Measurements from ENCODE around the gene AMBP.

AMBP gene

GRCh38 chr9:114110180-114110579 lies 32.1 kb upstream of the AMBP start:
- no peaks in the 10 kb centered on the region for H3K36me3 ChIP-seq (ENCODE audit: insufficient read depth, low read length)
- no peaks in the 10 kb centered on the region for H3K79me2 ChIP-seq (ENCODE audit: control insufficient read depth, insufficient read depth, low read length, unreplicated experiment)
- H3K27ac ChIP-seq (ENCODE audit: low read depth, low read length), result no peak overlapping the region
- no peak overlapping the region for H3K4me3 ChIP-seq (ENCODE audit: low read depth, low read length)
- H3K27me3 ChIP-seq (ENCODE audit: insufficient read depth, low read length), result peaks cover 3% of the 10 kb centered on the region
- no peak overlapping the region for H2AFZ ChIP-seq (ENCODE audit: low read length, unreplicated experiment)
- H3K4me1 ChIP-seq (ENCODE audit: control insufficient read depth, insufficient read depth, low read length, unreplicated experiment), result peaks cover 28% of the 10 kb centered on the region

- no peaks in the 10 kb centered on the region for H3K79me2 ChIP-seq (ENCODE audit: control insufficient read depth, insufficient read depth, low read length, unreplicated experiment)
- no peaks in the 10 kb centered on the region for H3K36me3 ChIP-seq (ENCODE audit: insufficient read depth, low read length)
- no peak overlapping the region for H2AFZ ChIP-seq (ENCODE audit: low read length, unreplicated experiment)
- no peak overlapping the region for H3K4me3 ChIP-seq (ENCODE audit: low read depth, low read length)
- no peak overlapping the region for H3K27ac ChIP-seq (ENCODE audit: low read depth, low read length)
- peaks cover 35% of the 10 kb centered on the region for H3K4me1 ChIP-seq (ENCODE audit: control insufficient read depth, insufficient read depth, low read length, unreplicated experiment)
- peaks cover 10% of the 10 kb centered on the region for H3K27me3 ChIP-seq (ENCODE audit: insufficient read depth, low read length)
These were observed 31.0 kb upstream of the AMBP start for GRCh38 chr9:114109124-114109523.

DNA sequence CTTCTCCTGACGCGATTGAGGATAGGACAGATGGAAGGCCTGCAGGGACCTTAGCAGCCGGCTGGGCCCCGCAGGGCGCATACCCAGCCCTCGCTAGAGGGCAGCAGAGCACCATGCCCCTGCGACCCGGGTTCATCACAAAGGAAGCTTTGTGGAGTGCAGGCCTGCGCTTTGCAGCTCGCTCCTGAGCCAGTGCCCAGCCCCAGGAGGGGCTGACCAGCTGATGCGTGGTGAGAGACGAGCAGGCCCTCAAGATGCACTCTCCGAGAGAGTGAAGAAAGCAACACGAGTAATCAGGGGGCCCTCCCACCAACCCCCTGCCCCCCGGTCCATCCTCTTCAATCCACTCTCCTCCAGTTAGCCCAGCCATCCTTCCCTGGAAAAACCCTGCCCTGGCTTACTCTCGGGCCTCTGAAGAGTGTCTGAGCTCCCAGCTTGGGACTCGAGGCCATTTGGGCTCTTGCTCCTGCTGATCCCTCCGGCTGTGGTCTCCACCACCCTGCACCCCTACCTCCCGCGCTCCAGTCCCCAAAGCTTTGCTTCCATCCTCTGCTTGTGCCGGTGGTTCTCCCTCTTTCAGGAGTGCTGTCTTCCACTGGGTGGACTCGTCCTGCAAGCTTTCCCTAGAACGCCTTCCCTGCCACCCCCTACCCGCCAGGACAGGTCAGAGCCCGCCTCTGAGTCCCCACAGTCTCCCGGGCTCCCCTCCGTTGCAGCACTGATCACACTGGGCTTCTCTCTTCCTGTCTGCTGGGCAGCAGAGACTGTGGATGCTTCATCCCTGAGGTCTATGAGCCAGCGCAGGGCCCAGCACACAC lies 30.1 kb upstream of the AMBP start:
- Histone ChIP-seq H3K36me3 (ENCODE audit: insufficient read depth, low read length) (no peaks in the 10 kb centered on the region), H3K27me3 (ENCODE audit: insufficient read depth, low read length) (peaks cover 10% of the 10 kb centered on the region), H3K79me2 (ENCODE audit: control insufficient read depth, insufficient read depth, low read length, unreplicated experiment) (no peaks in the 10 kb centered on the region), H3K27ac (ENCODE audit: low read depth, low read length) (no peak overlapping the region), H3K4me3 (ENCODE audit: low read depth, low read length) (no peak overlapping the region), H3K4me1 (ENCODE audit: control insufficient read depth, insufficient read depth, low read length, unreplicated experiment) (peaks cover 26% of the 10 kb centered on the region), H2AFZ (ENCODE audit: low read length, unreplicated experiment) (no peak overlapping the region)

DNA sequence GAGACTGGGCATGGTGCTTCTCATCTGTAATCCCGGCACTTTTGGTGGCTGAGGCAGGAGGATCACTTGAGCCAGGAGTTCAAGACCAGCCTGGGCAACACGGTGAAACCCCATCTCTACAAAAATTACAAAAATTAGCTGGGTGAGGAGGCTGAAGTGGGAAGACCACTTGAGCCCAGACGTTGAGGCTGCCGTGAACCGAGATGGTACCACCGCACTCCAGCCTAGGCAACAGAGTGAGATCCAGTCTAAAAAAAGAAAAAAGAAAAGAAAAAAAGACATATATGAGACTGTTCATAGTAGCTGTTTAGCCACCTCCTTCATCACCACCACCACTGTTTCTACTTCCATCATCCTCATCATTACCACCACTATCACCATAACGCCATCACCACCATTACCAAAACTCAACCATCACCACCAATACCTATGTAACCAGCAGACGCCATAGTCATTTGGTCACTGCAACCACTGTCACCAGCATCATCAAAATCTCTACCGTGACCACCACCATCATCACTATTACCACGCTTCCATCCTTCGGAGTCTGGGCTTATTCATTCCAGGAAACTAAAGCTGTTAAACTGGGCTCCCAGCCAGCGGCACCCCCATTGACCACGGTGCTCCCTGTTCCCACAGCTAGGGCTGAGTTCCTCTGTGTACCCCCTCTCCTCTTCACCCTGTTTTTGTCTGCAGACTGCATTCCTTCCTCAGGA lies 29.3 kb upstream of the AMBP start:
- Histone ChIP-seq H3K79me2 (ENCODE audit: control insufficient read depth, insufficient read depth, low read length, unreplicated experiment) (no peaks in the 10 kb centered on the region), H3K27me3 (ENCODE audit: insufficient read depth, low read length) (peaks cover 10% of the 10 kb centered on the region), H3K4me1 (ENCODE audit: control insufficient read depth, insufficient read depth, low read length, unreplicated experiment) (peaks cover 18% of the 10 kb centered on the region), H3K27ac (ENCODE audit: low read depth, low read length) (no peak overlapping the region), H3K36me3 (ENCODE audit: insufficient read depth, low read length) (no peaks in the 10 kb centered on the region), H3K4me3 (ENCODE audit: low read depth, low read length) (no peak overlapping the region), H2AFZ (ENCODE audit: low read length, unreplicated experiment) (no peak overlapping the region)

- Histone ChIP-seq H3K4me1 (ENCODE audit: control insufficient read depth, insufficient read depth, low read length, unreplicated experiment) (peaks cover 9% of the 10 kb centered on the region), H3K27ac (ENCODE audit: low read depth, low read length) (no peak overlapping the region), H3K79me2 (ENCODE audit: control insufficient read depth, insufficient read depth, low read length, unreplicated experiment) (no peaks in the 10 kb centered on the region), H2AFZ (ENCODE audit: low read length, unreplicated experiment) (peak overlapping the region; percentile 54), H3K4me3 (ENCODE audit: low read depth, low read length) (peak overlapping the region; percentile 11; the same call in 1 of the 2 replicates), H3K27me3 (ENCODE audit: insufficient read depth, low read length) (peaks cover 10% of the 10 kb centered on the region), H3K36me3 (ENCODE audit: insufficient read depth, low read length) (no peaks in the 10 kb centered on the region)
These were observed 27.1 kb upstream of the AMBP start for GRCh38 chr9:114105236-114105635.

DNA sequence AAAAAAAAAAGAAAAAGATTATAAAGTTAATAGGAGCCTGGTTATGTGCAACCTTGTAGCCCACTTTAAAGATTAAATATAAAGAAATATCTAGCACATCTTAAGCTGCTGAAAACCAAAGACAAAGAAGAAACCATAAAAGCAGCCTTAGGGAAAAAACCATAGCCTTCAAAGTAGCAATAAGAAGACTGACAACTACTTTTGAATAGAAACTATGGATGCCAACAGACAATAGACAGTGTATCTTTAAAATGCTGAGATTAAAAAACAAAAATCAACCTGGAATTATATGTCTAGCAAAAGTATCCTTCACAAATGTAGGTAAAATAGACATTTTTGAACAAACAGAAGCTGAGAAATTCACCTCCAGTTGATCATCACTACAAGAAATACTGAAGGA lies 24.4 kb upstream of the AMBP start:
- Histone ChIP-seq H3K27ac (ENCODE audit: low read depth, low read length) (no peak overlapping the region), H2AFZ (ENCODE audit: low read length, unreplicated experiment) (no peak overlapping the region), H3K27me3 (ENCODE audit: insufficient read depth, low read length) (peaks cover 21% of the 10 kb centered on the region), H3K79me2 (ENCODE audit: control insufficient read depth, insufficient read depth, low read length, unreplicated experiment) (no peaks in the 10 kb centered on the region), H3K4me1 (ENCODE audit: control insufficient read depth, insufficient read depth, low read length, unreplicated experiment) (peaks cover 9% of the 10 kb centered on the region), H3K4me3 (ENCODE audit: low read depth, low read length) (no peak overlapping the region), H3K36me3 (ENCODE audit: insufficient read depth, low read length) (no peaks in the 10 kb centered on the region)

- no peak overlapping the region for H2AFZ ChIP-seq (ENCODE audit: low read length, unreplicated experiment)
- H3K4me3 ChIP-seq (ENCODE audit: low read depth, low read length), result no peak overlapping the region
- no peaks in the 10 kb centered on the region for H3K79me2 ChIP-seq (ENCODE audit: control insufficient read depth, insufficient read depth, low read length, unreplicated experiment)
- no peaks in the 10 kb centered on the region for H3K36me3 ChIP-seq (ENCODE audit: insufficient read depth, low read length)
- no peak overlapping the region for H3K27ac ChIP-seq (ENCODE audit: low read depth, low read length)
- peaks cover 25% of the 10 kb centered on the region for H3K27me3 ChIP-seq (ENCODE audit: insufficient read depth, low read length)
- H3K4me1 ChIP-seq (ENCODE audit: control insufficient read depth, insufficient read depth, low read length, unreplicated experiment), result peaks cover 9% of the 10 kb centered on the region
These were observed 22.4 kb upstream of the AMBP start for GRCh38 chr9:114100536-114100935.

DNA sequence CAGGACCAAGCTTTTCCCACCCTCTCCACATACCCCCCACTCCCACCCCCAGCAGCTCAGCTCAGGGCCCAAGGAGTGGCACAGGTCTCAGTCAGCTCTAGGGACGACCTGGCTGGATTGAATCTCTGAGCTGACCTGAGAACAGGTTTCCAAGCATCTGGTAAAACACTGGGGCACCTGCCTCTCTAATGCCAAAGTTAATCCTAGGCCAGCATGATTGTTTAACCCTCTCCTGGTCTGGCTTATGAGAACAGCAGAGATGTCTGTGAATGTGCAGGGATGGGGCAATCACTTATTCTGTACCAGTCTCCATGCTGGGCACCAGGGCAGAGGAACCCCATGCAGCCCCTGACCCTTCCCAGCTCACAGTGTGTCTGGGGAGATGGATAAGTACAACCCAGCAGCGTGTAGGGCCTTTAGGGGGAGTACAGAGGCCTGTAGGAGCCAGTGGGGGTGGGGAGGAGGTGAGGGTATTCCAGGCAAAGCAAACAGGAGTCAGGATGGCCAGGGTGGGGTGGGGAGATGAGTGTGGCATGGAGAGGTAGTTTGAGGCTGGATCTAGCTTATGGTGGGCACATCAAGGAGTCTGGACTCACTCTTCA lies 21.7 kb upstream of the AMBP start:
- no peak overlapping the region for H3K27ac ChIP-seq (ENCODE audit: low read depth, low read length)
- no peak overlapping the region for H3K4me3 ChIP-seq (ENCODE audit: low read depth, low read length)
- no peaks in the 10 kb centered on the region for H3K36me3 ChIP-seq (ENCODE audit: insufficient read depth, low read length)
- H3K4me1 ChIP-seq (ENCODE audit: control insufficient read depth, insufficient read depth, low read length, unreplicated experiment), result peaks cover 5% of the 10 kb centered on the region
- no peak overlapping the region for H2AFZ ChIP-seq (ENCODE audit: low read length, unreplicated experiment)
- H3K79me2 ChIP-seq (ENCODE audit: control insufficient read depth, insufficient read depth, low read length, unreplicated experiment), result no peaks in the 10 kb centered on the region
- peaks cover 20% of the 10 kb centered on the region; the same call in 1 of the 2 replicates for H3K27me3 ChIP-seq (ENCODE audit: insufficient read depth, low read length)

- Histone ChIP-seq H2AFZ (ENCODE audit: low read length, unreplicated experiment) (no peak within 1 kb of the TSS), H3K27ac (ENCODE audit: low read depth, low read length) (no peak within 1 kb of the TSS), H3K4me1 (ENCODE audit: control insufficient read depth, insufficient read depth, low read length, unreplicated experiment) (no peaks in the 10 kb centered on the region), H3K4me3 (ENCODE audit: low read depth, low read length) (peak within 1 kb of the TSS; percentile 71), H3K27me3 (ENCODE audit: insufficient read depth, low read length) (peaks cover 14% of the 10 kb centered on the region; the same call in 1 of the 2 replicates), H3K79me2 (ENCODE audit: control insufficient read depth, insufficient read depth, low read length, unreplicated experiment) (no peaks in the 10 kb centered on the region), H3K36me3 (ENCODE audit: insufficient read depth, low read length) (no peaks in the 10 kb centered on the region)
These were observed 21.0 kb upstream of the AMBP start, which contains the start of gene KIF12 for GRCh38 chr9:114098936-114099668. Gene KIF12 (minus strand): TSS chr9:114099292. CDS start chr9:114099276, 16 bp downstream.
